ENCODE data around the gene RNF181.

DNA sequence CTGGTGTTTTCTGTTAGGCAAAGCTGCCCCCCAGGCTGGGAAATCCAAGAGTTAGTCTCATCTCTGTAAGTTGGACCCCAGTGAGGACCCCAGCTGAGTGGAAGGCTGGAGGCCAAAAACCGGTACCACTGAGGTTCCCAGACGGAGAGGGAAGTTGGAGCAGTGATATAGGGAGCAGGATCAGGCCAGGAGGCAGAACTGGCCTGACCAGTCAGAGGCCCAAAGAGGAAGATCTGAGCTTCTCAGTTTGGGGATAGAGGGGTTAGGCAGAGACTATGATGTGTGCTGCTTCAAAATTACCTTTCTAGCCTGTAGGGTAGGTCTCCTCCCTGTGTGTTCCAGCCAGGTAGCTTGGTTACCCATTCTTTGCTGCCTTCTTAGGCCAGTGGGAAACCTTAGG is 4.6 kb upstream of the RNF181 start:
- TF ChIP-seq STAG1 (CRISPR knock-in tag; IDR thresholded peaks at IDR 0.05) (no peak), ZNF549 (CRISPR knock-in tag; IDR thresholded peaks at IDR 0.05) (no peak), CTCF (CRISPR knock-in tag; IDR thresholded peaks at IDR 0.05) (no peak), RXRA (CRISPR knock-in tag; IDR thresholded peaks at IDR 0.05) (no peak)
- TF ChIP-seq, protein P1, sequence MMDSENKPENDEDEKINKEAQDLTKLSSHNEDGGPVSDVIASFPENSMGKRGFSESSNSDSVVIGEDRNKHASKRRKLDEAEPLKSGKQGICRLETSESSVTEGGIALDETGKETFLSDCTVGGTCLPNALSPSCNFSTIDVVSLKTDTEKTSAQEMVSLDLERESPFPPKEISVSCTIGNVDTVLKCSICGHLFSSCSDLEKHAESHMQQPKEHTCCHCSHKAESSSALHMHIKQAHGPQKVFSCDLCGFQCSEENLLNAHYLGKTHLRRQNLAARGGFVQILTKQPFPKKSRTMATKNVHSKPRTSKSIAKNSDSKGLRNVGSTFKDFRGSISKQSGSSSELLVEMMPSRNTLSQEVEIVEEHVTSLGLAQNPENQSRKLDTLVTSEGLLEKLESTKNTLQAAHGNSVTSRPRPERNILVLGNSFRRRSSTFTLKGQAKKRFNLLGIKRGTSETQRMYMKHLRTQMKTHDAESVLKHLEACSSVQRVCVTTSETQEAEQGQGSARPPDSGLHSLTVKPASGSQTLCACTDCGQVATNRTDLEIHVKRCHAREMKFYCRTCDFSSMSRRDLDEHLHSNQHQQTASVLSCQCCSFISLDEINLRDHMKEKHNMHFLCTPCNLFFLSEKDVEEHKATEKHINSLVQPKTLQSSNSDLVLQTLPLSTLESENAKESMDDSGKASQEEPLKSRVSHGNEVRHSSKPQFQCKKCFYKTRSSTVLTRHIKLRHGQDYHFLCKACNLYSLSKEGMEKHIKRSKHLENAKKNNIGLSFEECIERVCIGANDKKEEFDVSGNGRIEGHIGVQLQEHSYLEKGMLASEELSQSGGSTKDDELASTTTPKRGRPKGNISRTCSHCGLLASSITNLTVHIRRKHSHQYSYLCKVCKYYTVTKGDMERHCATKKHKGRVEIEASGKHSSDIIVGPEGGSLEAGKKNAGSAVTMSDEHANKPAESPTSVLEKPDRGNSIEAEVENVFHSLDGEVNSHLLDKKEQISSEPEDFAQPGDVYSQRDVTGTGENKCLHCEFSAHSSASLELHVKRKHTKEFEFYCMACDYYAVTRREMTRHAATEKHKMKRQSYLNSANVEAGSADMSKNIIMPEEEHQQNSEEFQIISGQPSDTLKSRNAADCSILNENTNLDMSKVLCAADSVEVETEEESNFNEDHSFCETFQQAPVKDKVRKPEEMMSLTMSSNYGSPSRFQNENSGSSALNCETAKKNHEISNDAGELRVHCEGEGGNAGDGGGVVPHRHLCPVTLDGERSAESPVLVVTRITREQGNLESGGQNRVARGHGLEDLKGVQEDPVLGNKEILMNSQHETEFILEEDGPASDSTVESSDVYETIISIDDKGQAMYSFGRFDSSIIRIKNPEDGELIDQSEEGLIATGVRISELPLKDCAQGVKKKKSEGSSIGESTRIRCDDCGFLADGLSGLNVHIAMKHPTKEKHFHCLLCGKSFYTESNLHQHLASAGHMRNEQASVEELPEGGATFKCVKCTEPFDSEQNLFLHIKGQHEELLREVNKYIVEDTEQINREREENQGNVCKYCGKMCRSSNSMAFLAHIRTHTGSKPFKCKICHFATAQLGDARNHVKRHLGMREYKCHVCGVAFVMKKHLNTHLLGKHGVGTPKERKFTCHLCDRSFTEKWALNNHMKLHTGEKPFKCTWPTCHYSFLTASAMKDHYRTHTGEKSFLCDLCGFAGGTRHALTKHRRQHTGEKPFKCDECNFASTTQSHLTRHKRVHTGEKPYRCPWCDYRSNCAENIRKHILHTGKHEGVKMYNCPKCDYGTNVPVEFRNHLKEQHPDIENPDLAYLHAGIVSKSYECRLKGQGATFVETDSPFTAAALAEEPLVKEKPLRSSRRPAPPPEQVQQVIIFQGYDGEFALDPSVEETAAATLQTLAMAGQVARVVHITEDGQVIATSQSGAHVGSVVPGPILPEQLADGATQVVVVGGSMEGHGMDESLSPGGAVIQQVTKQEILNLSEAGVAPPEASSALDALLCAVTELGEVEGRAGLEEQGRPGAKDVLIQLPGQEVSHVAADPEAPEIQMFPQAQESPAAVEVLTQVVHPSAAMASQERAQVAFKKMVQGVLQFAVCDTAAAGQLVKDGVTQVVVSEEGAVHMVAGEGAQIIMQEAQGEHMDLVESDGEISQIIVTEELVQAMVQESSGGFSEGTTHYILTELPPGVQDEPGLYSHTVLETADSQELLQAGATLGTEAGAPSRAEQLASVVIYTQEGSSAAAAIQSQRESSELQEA (CRISPR knock-in tag; IDR thresholded peaks at IDR 0.05; ENCODE audit: not compliant biosample characterization), result no peak
